Fibroblast of villous mesenchyme (primary cell): ENCODE results near the gene SAMD15. TPM values are rescaled to one million over a fixed set of nuclear protein-coding genes. Genes with fewer than 3 reads are reported as not detected.

ENCODE experiments used
- DNase-seq: peaks from one replicate; pipeline ENCODE4 v3.0.0-alpha.2; 2010; ENCODE audit warnings: low read depth
- H3K4me3 ChIP-seq: 2 replicates; pipeline ENCODE4 v1.5.1; 2011; ENCODE audit warnings: low read depth, mild to moderate bottlenecking, low read length
- total RNA-seq: library from RNA; depleted of rRNA; stranded (reverse); fragments of >200 nt; gene quantifications from 2 replicates; pipeline ENCODE4 v1.2.3, GENCODE V29; 2012
- TF ChIP-seq, protein P1 (sequence below): IDR thresholded peaks from 2 replicates; pipeline ENCODE4 v1.5.1; 2012; ENCODE audit warnings: low read depth, mild to moderate bottlenecking, low read length; ENCODE audit not compliant: insufficient read depth

The SAMD15 gene
- total RNA-seq, 1 donor = 1.3 TPM

DNA sequence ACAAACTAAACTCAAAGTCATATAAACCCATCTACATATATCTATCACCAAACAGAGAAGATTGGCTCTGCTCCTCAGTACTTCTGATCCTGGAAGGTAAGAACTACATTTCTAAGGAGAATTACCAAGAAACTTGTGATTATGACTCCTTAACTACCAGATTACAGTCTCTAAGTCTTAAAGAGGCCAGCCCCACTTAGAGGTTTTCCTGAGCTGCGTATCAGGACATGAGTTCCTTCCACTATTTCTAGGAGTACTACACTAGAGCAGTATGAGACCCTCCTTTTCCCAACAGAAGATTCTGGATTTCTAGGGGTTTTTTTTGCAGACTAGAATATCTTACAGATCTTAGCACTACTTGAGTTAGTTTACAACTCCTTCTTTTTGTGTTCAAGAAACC is 46.2 kb downstream of the SAMD15 start, which contains the start of gene NOXRED1:
TSS of gene NOXRED1 (minus strand) at position 101 of the 400 bp plus-strand sequence. CDS start 634 bp downstream, outside the sequence.
- DNase-seq = no peak
- TF ChIP-seq, protein P1, sequence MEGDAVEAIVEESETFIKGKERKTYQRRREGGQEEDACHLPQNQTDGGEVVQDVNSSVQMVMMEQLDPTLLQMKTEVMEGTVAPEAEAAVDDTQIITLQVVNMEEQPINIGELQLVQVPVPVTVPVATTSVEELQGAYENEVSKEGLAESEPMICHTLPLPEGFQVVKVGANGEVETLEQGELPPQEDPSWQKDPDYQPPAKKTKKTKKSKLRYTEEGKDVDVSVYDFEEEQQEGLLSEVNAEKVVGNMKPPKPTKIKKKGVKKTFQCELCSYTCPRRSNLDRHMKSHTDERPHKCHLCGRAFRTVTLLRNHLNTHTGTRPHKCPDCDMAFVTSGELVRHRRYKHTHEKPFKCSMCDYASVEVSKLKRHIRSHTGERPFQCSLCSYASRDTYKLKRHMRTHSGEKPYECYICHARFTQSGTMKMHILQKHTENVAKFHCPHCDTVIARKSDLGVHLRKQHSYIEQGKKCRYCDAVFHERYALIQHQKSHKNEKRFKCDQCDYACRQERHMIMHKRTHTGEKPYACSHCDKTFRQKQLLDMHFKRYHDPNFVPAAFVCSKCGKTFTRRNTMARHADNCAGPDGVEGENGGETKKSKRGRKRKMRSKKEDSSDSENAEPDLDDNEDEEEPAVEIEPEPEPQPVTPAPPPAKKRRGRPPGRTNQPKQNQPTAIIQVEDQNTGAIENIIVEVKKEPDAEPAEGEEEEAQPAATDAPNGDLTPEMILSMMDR = no peak
- no peak within 1 kb of the TSS for H3K4me3 ChIP-seq

DNA sequence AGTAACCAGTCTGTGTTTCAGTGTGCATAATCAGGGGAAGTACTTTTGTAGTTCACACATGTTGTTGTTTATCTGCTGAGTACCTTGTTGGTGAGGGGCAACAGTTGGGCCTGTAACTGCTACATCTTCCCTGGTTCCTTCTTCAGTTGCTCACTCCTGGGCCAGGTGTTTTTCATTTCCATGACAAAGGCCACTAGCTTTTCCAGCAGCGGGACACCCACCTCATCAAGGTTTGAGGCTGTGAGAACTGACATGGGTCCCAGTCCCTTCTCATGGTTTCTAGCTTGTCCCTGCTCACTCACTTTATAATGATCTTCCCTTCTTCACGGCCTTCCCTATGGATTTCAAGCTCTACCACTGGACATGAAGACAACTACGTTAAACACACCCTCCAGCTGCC is 47.7 kb downstream of the SAMD15 start:
- no peak for DNase-seq
- H3K4me3 ChIP-seq = no peak overlapping the region
- TF ChIP-seq, protein P1 = no peak

DNA sequence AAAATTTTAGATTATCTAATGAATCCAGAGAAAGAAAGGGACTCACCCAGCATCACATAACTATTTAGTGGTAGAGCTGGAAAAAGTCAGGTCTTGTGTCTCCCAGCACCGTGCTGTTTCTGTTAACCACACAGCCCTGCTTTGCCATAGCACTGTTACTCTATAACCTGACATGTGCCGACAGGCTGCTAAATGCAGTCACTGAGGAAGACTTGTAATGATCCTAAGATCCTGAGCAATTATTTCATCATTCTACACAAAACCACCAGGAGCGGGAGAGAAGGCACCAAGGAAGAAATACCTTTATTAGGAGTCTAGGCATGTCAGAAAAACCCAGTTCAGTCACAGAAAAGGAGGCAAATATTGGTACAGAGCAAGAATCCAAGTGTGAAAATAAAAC is 49.2 kb downstream of the SAMD15 start:
- TF ChIP-seq, protein P1 = no peak
- no peak for DNase-seq
- no peak overlapping the region for H3K4me3 ChIP-seq

DNA sequence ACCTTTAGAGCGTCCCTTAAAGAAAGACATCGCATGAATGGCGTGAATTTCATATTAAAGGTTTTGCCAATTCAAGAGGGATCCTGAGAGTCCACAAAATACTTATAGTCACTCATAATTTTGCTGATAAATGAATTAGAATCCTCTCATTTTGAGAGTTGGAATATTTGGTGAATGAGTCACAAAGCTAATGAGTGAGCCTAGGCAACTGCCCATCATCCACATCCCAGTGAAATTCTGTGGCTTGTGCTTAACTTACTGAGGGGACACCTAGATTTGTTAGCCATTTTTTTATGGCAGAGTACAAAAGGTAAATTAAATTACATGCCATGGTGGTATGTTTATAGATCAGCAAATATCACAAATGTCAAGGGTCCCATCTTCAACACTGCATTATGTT is 58.9 kb downstream of the SAMD15 start:
- TF ChIP-seq, protein P1 = no peak
- no peak for DNase-seq
- no peak overlapping the region for H3K4me3 ChIP-seq

DNA sequence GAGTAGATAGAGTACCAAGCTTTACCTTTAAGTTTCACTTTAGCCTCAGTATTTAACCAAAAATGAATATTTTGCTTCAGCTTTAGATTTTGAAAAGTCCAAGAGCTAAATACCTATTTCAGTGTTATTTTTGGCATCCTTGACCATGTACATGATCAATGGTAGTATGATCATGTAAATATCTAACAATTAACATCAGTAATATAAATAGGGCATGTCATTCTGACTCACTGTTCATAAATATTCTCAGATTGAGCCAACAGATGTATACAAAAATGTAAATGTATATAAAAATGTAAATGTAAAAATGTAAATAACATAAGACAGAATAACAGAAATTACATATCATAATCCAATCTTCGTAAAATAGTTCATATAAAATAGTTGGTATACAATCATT is 61.4 kb downstream of the SAMD15 start:
- H3K4me3 ChIP-seq = no peak overlapping the region
- DNase-seq = no peak
- TF ChIP-seq, protein P1 = no peak

DNA sequence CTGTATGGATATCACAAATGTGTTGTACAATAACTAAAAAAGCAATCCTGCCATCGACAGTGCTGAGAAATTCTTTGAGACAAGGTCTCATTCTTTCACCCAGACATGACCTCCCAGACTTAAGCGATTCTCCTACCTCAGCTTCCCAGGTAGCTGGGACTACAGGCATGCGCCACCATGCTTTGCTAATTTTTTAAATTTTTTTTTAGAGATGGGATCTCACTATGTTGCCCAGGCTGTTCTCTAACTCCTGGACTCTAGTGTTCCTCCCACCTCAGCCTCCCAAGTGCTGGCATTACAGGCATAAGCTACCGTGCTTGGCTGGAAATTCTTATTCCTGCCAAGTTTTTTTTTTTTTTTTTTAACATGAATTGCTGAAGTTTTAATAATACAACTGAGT is 62.7 kb downstream of the SAMD15 start:
- DNase-seq = no peak
- TF ChIP-seq, protein P1 = no peak
- no peak overlapping the region for H3K4me3 ChIP-seq

Other genes with a start within 250 kb of the SAMD15 start
- gene ZDHHC22, start 235.6 kb upstream of the SAMD15 start, total RNA-seq = not detected in 2 replicates
- under 0.01 TPM in 1 of 2 replicates, not detected in the other for gene TMEM63C, start 195.6 kb upstream of the SAMD15 start, total RNA-seq
- not detected in 2 replicates for gene NGB, start 106.2 kb upstream of the SAMD15 start, total RNA-seq
- 17.7 and 18.1 TPM in 2 replicates for gene POMT2, start 56.5 kb upstream of the SAMD15 start, total RNA-seq
- gene GSTZ1, start 56.3 kb upstream of the SAMD15 start, total RNA-seq = 22.0 and 37.4 TPM in 2 replicates
- 9.3 and 12.5 TPM in 2 replicates for gene TMED8, start 285 bp upstream of the SAMD15 start, total RNA-seq
- gene NOXRED1, start 46.1 kb downstream of the SAMD15 start, total RNA-seq = under 0.01 TPM in 2 replicates
- gene VIPAS39, start 80.2 kb downstream of the SAMD15 start, total RNA-seq = 20.3 and 29.8 TPM in 2 replicates
- 57.0 and 88.9 TPM in 2 replicates for gene AHSA1, start 80.7 kb downstream of the SAMD15 start, total RNA-seq
- under 0.01 TPM in 1 of 2 replicates, not detected in the other for gene ISM2, start 121.4 kb downstream of the SAMD15 start, total RNA-seq
- 38.3 and 48.4 TPM in 2 replicates for gene SPTLC2, start 239.3 kb downstream of the SAMD15 start, total RNA-seq